Right lobe of liver (tissue), 4 donors: ENCODE results near the gene FOXP4.

Source experiments
- POLR2A ChIP-seq: fragments of 450-650 bp; IDR thresholded peaks from one replicate; pipeline ENCODE4 v1.6.1; 2017; ENCODE audit warnings: antibody characterized with exemption, mild to moderate bottlenecking
- TF ChIP-seq, protein P1 (sequence below), 4 donors: fragments of 200-600 bp in 3 of 4; fragments of 450-650 bp in 1 of 4; IDR thresholded peaks; one replicate each; pipeline versions ENCODE4 v1.5.1 to v1.8.0; 2016 to 2022; ENCODE audit warnings: antibody characterized with exemption in 4 of 4, mild to moderate bottlenecking in 2 of 4
- donor health status: DM: no; HTN: no; CAD: no.
- donor health status: DM: no; HTN: no; CAD: no.
- donor health status: DM: no; HTN: yes; CAD: no.

- no peak for TF ChIP-seq POLR2A
- TF ChIP-seq, protein P1, sequence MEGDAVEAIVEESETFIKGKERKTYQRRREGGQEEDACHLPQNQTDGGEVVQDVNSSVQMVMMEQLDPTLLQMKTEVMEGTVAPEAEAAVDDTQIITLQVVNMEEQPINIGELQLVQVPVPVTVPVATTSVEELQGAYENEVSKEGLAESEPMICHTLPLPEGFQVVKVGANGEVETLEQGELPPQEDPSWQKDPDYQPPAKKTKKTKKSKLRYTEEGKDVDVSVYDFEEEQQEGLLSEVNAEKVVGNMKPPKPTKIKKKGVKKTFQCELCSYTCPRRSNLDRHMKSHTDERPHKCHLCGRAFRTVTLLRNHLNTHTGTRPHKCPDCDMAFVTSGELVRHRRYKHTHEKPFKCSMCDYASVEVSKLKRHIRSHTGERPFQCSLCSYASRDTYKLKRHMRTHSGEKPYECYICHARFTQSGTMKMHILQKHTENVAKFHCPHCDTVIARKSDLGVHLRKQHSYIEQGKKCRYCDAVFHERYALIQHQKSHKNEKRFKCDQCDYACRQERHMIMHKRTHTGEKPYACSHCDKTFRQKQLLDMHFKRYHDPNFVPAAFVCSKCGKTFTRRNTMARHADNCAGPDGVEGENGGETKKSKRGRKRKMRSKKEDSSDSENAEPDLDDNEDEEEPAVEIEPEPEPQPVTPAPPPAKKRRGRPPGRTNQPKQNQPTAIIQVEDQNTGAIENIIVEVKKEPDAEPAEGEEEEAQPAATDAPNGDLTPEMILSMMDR (IDR thresholded peaks at IDR 0.05), result no peak
These were observed 100.9 kb downstream of the FOXP4 start for GRCh38 chr6:41647061-41647511.
